Smooth muscle cell of the brain vasculature (primary cell): Measurements from ENCODE around the gene F2RL1.
"Not testable (repeated sequence)": the region's sequence is repeated elsewhere in the genome, so short reads cannot be mapped to it uniquely, and the experiment has no call there.

Source experiments
- DNase-seq: peaks from one replicate; pipeline ENCODE4 v3.0.0-alpha.2; 2012; ENCODE audit warnings: low read depth, low spot score

F2RL1 gene

GRCh38 chr5:76849419-76850291 is 30.8 kb downstream of the F2RL1 start, which contains the start of gene S100Z:
S100Z (plus strand) TSS chr5:76850014; CDS start chr5:76875360, 25,346 bp downstream.
- no peak for DNase-seq

GRCh38 chr5:76850543-76851145 is 31.8 kb downstream of the F2RL1 start:
- no peak for DNase-seq

- no peak for DNase-seq
These were observed 33.0 kb downstream of the F2RL1 start for GRCh38 chr5:76851728-76852369.

- no peak for DNase-seq
These were observed 33.9 kb downstream of the F2RL1 start for GRCh38 chr5:76852772-76853171.

- not testable (repeated sequence) for DNase-seq
These were observed 34.9 kb downstream of the F2RL1 start for GRCh38 chr5:76853741-76854140.

- no peak for DNase-seq
These were observed 35.8 kb downstream of the F2RL1 start for GRCh38 chr5:76854644-76855043.

GRCh38 chr5:76855501-76855900 is 36.7 kb downstream of the F2RL1 start:
- DNase-seq = not testable (repeated sequence)

- no peak for DNase-seq
These were observed 37.1 kb downstream of the F2RL1 start for GRCh38 chr5:76855961-76856360.

- not testable (repeated sequence) for DNase-seq
These were observed 38.0 kb downstream of the F2RL1 start for GRCh38 chr5:76856800-76857199.

- DNase-seq = no peak
These were observed 40.9 kb downstream of the F2RL1 start for GRCh38 chr5:76859591-76860247.

GRCh38 chr5:76861612-76862011 is 42.8 kb downstream of the F2RL1 start:
- no peak for DNase-seq

- no peak for DNase-seq
These were observed 44.2 kb downstream of the F2RL1 start for GRCh38 chr5:76863001-76863400.

GRCh38 chr5:76866503-76866902 is 47.7 kb downstream of the F2RL1 start:
- no peak for DNase-seq

GRCh38 chr5:76867038-76867437 is 48.2 kb downstream of the F2RL1 start:
- DNase-seq = no peak

GRCh38 chr5:76867827-76868693 is 49.2 kb downstream of the F2RL1 start:
- DNase-seq = peak; percentile 55

GRCh38 chr5:76870046-76870445 is 51.2 kb downstream of the F2RL1 start:
- no peak for DNase-seq

- DNase-seq = no peak
These were observed 55.3 kb downstream of the F2RL1 start for GRCh38 chr5:76874088-76874581.
